GF-D8 (cell line): ENCODE data around the gene CD34.
"Not testable (repeated sequence)": the region's sequence is repeated elsewhere in the genome, so short reads cannot be mapped to it uniquely, and the experiment has no call there.

Experiments used
- DNase-seq: peaks from one replicate; lab custom pipeline; 2025; lab: John Stamatoyannopoulos, UW

CD34 gene

GRCh38 chr1:207910591-207911354, at the start of gene CD34:
Gene CD34 (minus strand): TSS chr1:207911125. CDS start chr1:207911080, 45 bp downstream.
- no peak for DNase-seq

GRCh38 chr1:207960346-207960745, 49.4 kb upstream of the CD34 start:
- no peak for DNase-seq

DNA sequence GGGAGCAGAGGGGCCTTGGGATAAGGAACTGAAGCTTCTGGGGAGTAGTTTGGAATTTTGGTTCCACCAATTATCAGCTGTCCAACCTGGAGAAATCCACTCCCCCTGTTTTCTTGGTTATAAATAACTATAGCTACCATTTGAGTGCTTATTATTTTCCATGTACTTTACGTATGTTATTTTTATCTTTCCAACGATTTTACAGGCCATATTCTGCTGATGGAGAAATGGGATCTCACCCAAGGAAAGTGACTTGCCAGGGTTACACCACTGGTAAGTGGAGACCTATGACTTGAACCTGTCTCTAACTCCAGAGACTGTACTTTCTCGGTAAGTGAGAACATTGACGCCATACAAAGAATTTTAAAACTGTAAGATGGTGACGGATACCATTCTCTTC, 49.0 kb upstream of the CD34 start:
- DNase-seq = no peak

DNA sequence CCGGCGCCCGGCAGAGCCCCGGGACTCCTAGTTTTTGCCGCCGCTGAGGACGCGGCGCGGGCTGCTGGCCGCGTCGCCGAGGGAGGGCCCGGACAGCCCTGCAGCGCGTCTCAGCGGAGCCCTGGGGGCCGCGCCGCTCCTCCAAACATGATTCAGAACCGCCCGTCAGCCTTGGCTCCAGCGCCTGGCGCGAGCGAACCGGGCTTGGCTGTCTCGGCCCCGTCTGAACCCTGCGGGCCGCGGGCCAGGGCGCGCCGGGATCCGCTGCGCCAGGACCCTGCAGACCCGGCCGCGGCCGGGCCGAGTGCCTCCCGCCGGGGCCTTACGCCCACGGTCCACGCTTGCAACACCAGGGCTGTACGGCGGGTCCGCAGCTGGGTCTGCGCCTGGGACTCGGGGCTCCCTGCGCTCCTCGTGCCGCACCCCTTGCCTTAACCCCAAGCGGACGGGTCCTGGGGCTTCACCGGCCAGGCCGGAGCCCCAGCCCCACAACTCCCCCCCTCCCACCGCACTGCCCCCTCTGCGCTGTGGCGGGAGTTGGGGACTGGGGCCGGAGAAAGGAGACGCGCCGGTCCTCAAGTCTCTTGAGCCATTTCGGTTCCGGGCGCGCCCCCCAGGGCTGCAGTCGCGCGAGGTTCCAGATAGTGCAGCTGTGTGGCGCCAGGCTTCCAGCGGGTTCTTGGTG, 48.4 kb upstream of the CD34 start:
- DNase-seq = no peak

DNA sequence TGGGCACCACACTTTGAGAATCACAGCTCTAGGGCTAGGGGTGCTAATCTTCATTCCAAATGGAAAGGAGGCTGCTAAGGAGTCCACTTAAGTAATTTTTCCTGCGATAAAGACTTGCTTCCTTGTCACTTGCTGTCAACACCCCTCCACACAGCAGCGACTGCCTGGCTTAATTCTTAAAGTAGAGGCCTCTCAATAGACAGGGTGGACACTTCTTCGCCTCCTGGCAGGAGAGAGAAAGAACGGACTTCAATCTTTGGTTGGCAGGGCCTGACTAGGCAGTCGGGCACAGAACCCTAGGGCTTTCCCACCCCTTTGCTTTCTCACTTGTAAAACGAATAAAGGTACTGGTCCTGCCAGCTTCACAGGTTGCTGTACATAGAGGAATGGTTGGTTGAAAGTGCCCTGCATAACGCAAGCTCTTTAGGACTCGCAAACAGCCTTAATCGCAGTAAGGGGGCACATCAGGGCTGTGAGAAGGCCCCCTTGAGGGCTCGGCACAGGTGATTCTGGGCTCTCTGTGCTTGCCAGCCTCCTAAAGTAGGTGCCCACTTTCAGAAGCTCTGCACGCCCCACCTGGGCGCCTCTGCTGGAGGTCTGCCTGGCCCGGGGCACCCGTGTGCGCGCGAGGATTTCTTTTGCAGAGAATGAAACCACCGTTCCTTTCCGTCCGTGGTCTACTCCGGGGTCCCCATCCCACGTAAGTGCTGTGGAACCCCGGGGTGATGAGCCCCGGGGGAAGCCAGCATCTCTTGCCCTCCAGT, 47.6 kb upstream of the CD34 start:
- no peak for DNase-seq

DNA sequence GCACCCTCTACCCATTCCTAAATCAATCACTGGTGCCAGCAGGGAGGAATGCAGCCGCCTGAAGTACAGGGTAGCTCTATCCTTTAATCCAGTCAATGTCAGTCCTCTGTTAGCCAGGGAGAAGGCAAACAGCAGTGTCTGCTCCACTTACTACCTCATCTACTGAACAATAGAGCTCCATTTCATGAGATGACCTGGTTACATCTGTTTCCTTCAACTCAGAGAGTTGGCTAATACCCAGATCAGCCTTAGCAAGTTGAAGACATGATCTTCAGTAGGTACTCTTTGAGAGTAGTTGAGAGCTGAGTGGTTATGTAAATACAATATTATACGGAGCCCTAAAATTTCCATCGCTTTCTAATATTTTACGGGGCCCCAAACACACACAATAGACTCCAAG, 46.1 kb upstream of the CD34 start:
- no peak for DNase-seq

GRCh38 chr1:207954104-207954503, 43.2 kb upstream of the CD34 start:
- DNase-seq = no peak

DNA sequence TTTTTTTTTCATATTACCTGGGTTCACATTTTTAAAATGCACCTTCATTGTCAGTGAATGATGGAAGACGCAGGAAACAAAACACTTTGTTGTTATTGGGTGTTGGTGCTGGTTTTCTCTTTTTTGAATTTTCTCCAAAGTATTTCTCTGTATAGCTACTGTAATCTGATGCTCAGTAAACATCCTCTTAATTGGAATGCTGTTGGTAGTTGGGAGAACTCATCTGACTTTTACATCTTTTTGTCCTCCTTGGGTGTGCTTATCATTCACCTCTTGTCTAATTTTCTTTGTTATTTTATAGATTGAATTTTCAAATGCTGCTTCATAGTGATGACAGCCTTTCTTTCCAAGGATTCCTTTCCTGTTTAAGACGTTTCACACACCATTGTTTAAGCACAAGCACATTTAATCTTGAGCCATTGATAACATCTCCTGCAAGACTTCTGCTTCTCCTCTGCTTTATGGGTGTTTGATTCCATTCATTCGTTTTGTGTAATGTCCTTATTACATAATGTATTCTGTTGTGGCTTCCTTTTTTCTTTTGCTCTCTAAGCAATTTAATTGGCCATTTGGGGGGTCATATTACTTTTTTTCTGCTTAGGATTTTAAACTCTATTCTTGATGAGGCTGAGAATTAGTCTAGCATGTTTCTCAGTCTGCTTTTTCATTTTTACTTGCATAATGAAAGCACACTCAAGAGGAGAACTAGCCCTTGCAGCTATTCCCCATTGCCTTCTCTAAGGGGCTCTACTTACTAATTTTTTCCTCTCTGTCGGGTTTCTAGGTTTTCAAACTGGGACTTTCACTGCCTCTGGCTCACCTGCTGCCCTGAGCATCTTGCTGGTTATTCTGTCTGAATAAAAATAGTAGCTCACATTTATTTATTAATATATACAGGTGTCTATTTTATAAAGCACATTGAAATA, 42.0 kb upstream of the CD34 start:
- DNase-seq = peak; percentile 72

GRCh38 chr1:207951652-207952051, 40.7 kb upstream of the CD34 start:
- DNase-seq = no peak

GRCh38 chr1:207950750-207951149, 39.8 kb upstream of the CD34 start:
- no peak for DNase-seq

DNA sequence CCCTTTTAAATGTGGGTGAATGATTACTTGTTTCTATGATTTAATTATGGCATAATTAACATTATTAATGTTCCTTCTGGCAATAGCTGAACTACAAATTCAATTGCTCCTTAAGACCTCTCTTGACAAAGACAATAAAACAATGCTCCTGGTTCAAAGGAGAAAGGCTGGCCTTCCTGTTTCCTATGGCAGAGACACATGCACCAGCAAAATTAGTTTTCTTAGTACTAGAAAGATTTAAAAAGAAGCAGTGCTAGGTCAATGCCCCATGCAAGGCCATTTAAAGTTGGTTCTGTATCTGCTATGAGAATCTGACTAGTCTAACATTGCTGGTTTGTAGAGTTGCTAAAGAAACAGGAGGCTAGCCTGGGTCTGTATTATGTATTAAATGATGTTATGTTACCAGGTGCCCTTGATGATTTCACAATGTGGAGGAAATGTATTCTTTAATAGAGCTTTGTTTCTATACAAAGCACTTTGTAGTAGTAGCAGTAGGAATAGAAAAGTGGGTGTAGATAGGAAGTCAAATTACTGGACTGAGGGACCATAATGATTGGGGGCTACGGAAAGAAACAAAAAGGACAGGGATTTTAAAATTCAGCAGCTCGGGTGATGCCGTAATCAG, 38.8 kb upstream of the CD34 start:
- no peak for DNase-seq

DNA sequence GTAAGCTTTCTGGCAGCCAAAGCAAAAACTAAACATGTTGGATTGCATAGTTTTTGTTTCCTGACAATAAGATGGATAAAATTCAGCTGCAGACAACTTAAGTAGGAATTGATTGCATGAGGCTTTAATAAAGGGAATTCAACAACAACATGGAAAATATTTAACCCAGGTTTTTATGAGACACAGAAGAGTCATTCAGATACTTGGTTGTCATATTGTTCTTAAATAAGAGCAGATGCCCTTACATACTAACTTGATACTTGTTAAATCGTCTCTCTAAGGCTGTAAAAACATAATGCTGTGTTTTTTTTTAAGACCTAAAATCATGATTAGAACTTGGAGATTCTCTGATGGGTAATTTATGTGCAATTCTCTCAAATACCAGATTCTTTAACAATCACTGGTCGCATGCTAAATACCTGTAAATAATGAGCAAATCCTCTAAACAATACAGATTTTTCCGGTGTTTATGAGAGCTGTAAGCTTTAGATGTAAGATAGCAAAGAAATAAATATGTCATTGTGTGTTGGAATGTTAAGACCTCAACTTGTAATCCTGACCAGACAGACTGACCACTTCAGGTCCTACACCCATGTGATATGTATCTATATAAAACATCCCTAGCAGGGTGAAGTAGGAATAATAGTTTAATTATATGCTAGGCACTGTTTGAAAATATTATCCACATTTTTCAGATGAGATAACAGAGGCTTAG, 37.8 kb upstream of the CD34 start:
- DNase-seq = no peak

GRCh38 chr1:207946756-207947155, 35.8 kb upstream of the CD34 start:
- DNase-seq = no peak

GRCh38 chr1:207944571-207944970, 33.6 kb upstream of the CD34 start:
- DNase-seq = no peak

DNA sequence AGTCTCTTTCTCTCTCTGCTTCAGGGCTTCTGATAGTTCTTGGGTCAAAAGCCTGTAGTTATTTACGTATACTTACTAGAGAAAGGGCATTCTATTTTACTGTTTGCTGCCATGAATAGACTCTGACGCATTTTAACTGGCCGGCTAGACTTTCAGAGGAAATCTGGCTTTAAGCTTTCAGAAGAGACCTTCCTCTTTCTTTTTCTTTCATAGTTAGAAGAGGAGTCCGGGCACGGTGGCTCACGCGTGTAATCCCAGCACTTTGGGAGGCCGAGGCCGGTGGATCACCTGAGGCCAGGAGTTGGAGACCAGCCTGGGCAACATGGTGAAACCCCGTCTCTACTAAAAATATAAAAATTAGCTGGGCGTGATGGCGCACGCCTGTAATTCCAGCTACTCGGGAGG, 31.4 kb upstream of the CD34 start:
- not testable (repeated sequence) for DNase-seq

DNA sequence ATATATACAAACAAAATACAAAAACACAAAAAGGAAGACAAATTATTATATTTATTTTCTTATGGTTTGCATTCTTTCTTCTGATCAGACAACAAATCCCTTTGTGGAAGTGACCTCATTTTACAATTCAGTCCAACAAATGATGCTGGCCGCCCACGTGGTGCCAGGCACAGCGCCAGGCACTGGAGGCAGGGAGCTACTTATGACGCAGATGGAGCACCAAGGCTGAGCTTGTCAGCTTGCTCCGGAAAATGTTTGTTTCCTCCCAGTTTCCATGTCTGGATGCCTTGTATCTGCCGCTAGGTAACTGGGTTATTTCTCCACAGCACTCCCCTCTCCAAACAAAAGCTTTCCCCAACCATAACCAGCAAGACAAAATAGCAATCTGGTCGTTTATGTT, 30.7 kb upstream of the CD34 start:
- no peak for DNase-seq

- no peak for DNase-seq
These were observed 27.1 kb upstream of the CD34 start for GRCh38 chr1:207938016-207938415.

DNA sequence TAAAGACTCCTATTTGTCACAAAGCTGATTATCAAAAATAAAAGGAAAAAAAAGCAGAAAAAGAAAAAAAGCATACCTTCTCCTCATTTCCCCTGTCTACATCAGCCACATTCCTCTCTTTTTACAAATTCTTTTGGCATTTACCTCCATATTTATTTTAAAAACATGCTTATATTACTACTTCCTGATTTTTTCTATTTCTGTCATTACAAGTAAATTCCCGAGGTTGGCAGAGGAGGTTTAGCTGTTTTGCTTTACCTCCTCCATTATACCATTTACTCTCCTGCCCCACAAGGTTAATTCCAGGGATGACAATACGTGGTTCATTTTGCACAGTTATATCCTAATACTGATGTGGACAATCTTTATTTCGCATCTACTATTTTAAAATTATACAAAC, 26.3 kb upstream of the CD34 start:
- DNase-seq = no peak

- DNase-seq = no peak
These were observed 24.2 kb upstream of the CD34 start for GRCh38 chr1:207935166-207935583.

- no peak for DNase-seq
These were observed 22.4 kb upstream of the CD34 start for GRCh38 chr1:207933205-207933800.
